Muscle layer of duodenum (tissue), 2 donors: Measurements from ENCODE around the gene IZUMO4.

ENCODE experiments used
- H3K27ac ChIP-seq: one replicate; pipeline ENCODE4 v1.7.0; 2013; ENCODE audit warnings: mild to moderate bottlenecking, low read length
- H3K27me3 ChIP-seq: one replicate; pipeline ENCODE4 v1.7.0; 2013; ENCODE audit warnings: low read depth, mild to moderate bottlenecking, control low read depth, low read length
- H3K36me3 ChIP-seq, 2 donors: one replicate each; pipeline ENCODE4 v1.7.0; 2013; ENCODE audit warnings: low read length in 2 of 2, control low read depth in 1 of 2, mild to moderate bottlenecking in 1 of 2; ENCODE audit not compliant: insufficient read depth in 2 of 2, control insufficient read depth in 1 of 2
- H3K4me1 ChIP-seq, 2 donors: one replicate each; pipeline ENCODE4 v1.7.0; 2013; ENCODE audit warnings: low read length in 2 of 2, mild to moderate bottlenecking in 2 of 2, control low read depth in 1 of 2, moderate library complexity in 1 of 2; ENCODE audit not compliant: insufficient read depth in 2 of 2, control insufficient read depth in 1 of 2
- H3K4me3 ChIP-seq, 2 donors: one replicate each; pipeline ENCODE4 v1.7.0; 2013; ENCODE audit warnings: low read length in 2 of 2, low read depth in 1 of 2, mild to moderate bottlenecking in 1 of 2
- H3K9me3 ChIP-seq, 2 donors: one replicate each; pipeline ENCODE4 v1.7.0; 2013; ENCODE audit warnings: low read length in 2 of 2, control low read depth in 1 of 2, mild to moderate bottlenecking in 1 of 2; ENCODE audit not compliant: control insufficient read depth in 1 of 2
- donor health status: healthy.

IZUMO4 gene, protein sequence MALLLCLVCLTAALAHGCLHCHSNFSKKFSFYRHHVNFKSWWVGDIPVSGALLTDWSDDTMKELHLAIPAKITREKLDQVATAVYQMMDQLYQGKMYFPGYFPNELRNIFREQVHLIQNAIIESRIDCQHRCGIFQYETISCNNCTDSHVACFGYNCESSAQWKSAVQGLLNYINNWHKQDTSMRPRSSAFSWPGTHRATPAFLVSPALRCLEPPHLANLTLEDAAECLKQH

DNA sequence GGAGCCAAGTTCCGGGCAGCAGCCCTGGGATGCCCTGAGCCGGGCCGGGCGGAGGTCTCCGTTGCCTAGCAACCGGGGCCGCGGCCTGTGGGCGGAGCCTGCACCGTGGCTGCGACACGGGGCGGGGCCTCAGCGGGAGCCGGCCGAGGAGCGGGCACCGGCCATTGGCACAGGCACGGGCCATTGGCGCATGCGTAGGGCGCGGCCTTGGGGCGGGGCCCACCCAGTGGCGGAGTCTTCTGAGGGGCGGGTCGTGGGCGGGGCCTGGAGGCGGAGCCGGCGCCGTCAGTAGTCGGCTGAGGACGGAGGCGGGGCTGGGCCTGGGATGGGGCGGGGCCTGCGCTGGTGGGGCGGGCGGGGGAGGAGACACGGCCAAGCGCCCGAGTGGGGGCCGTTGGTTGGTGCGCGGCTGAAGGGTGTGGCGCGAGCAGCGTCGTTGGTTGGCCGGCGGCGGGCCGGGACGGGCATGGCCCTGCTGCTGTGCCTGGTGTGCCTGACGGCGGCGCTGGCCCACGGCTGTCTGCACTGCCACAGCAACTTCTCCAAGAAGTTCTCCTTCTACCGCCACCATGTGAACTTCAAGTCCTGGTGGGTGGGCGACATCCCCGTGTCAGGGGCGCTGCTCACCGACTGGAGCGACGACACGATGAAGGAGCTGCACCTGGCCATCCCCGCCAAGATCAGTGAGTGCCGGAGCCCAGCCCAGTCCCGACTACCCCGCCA, at the start of gene IZUMO4:
Gene IZUMO4, plus strand, starts transcription at position 436 of the 723 bp plus-strand sequence. Its CDS starts 31 bp downstream, at position 467.
- H3K27ac ChIP-seq = peak within 1 kb of the TSS; percentile 65
- peaks cover 0 to 39% of the 10 kb centered on the region in 2 donors for H3K4me1 ChIP-seq
- no peaks in the 10 kb centered on the region for H3K9me3 ChIP-seq
- no peaks in the 10 kb centered on the region for H3K27me3 ChIP-seq
- H3K4me3 ChIP-seq = peak within 1 kb of the TSS; percentile 63 to 80
- peaks cover 9 to 22% of the 10 kb centered on the region in 2 donors for H3K36me3 ChIP-seq

DNA sequence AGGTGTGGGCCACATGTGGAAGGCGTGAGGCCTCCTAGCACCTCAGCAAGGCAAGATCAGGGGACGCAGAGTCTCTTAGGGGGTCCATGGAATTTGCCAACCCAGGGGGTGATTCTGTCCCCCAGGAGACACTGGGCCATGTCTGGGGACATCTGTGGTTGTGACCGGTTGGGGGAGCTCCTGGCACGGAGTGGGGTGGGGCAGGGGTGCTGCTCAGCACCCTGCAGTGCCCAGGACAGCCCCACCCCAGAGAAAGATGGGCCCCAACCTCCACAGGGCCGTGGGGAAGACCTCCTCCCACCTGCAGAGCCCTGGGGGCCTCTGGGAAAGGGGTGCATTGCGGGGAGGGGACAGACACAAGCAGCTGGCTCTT, 49.7 kb upstream of the IZUMO4 start:
- Histone ChIP-seq H3K4me1 (peaks cover 21 to 83% of the 10 kb centered on the region in 2 donors), H3K27ac (no peak overlapping the region), H3K27me3 (no peaks in the 10 kb centered on the region), H3K36me3 (peaks cover 3 to 38% of the 10 kb centered on the region in 2 donors), H3K4me3 (no peak overlapping the region), H3K9me3 (no peaks in the 10 kb centered on the region)

DNA sequence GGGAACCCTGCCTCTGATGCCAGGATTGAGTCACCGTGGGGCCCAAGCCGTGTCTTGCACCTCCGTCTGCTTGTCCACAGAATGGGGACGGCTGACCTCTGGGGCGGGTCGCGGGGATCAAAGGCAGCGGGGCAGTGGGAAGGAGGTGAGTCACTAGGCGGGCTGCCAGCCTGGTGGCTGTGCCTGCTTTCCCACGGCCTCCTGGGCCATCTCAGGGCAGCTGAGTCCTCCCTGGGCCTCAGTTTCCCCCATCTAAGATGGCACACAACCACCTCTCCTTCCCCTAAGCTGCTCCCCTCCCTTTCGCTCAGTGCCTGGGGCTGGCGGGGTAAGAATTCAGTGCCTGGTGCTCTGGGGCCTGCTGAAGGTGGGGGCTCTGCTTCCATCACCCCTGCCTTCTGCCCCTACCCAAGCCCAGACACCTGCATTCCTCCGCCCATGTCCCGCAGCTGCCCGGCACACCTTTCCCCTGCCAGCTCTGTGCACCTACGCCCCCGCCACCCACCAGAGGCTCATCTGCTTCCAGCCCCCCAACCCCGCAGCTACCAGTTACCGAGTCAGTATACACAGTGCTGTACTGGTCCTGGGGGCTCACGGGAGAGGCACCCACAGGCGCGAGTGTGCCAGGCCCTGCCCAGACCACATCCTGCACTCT, 49.1 kb upstream of the IZUMO4 start:
- Histone ChIP-seq H3K4me1 (peaks cover 21 to 82% of the 10 kb centered on the region in 2 donors), H3K27ac (no peak overlapping the region), H3K36me3 (peaks cover 3 to 37% of the 10 kb centered on the region in 2 donors)

DNA sequence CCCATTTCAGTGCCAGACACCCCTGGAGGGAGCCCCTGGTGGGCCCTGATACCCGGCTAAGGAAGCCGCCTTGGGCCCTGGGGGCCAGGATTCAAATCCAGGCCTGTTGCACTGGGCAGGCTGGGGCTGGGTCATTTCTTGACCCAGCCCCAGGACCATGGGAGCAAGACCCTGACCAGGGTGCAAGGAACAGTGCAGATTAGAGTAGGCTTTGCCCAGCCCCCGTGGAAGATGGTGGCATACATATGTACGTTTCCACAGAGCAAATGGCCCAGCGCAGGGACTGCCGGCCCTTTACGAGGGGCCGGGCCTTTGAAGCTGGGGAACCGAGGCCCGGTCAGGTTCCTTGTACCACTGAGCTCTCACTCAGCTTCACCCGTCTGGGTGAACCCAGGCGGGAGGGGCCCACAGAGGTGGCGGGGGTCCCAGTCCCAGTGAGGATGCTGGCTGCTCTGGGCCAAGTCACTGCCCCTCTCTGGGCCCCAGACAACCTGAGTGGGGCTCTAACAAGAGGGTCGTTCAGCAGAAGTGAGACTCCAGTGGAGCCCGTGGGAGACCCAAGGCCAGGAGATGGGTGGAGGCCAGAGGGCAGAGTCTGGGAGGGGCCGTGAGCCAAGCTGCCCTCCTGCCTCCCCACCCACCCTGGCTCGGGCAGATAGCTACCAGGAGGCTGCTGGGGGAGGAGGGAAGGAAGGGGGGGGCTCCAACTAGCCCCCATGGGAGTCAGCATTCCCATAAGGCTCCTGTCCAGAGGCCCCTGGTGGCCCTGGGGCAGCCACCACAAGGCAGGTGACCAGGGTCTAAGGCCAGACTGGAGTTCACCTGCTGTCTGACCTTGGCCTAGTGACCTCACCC, 48.4 kb upstream of the IZUMO4 start:
- Histone ChIP-seq H3K27me3 (no peaks in the 10 kb centered on the region), H3K4me1 (peaks cover 21 to 75% of the 10 kb centered on the region in 2 donors), H3K36me3 (peaks cover 3 to 29% of the 10 kb centered on the region in 2 donors), H3K9me3 (no peaks in the 10 kb centered on the region), H3K4me3 (peak overlapping the region; percentile 80 to 99), H3K27ac (no peak overlapping the region)

More for the DNA sequence above, 49.1 kb upstream of the IZUMO4 start:
- H3K27me3 ChIP-seq = no peaks in the 10 kb centered on the region
- H3K9me3 ChIP-seq = no peaks in the 10 kb centered on the region
- H3K4me3 ChIP-seq = peak overlapping the region in 1 of 2 donors; percentile 99

DNA sequence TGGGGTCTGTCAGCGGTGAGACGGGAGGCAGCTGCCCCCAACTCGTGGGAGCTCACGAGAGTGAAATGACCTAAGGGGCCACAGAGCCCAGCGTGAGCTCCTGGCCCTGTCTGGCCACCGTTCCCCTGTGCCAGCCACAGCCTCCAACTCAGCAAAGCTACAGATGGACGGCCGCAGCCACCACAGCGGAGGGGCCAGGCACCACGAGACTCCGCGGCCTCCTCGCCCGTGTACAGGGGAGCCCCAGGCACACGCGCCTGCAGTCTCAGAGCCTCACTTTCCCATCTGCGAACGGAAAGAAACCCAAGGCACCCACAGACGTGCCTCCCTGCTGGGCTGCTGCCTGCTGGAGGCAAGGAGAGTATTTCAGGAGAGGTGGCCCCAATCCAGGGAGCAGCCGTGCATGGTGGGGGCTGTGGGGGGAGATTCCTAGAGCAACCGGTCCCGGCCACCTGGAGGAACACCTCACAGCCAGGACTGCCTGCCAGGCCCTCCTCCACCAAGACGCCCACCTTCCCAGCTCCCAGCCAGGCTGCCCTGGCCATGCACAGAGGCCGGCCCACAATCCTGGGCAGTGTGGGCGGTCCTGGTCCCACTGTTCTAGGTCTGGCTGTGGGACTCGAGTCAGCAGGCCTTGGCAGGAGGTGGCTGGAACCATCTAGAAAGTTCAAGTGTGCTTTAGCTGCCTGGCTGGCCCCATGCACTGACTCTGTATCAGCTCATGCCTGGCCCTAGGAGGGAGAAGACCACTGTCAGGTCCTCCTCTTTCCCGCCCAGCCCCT, 47.6 kb upstream of the IZUMO4 start:
- H3K27me3 ChIP-seq = no peaks in the 10 kb centered on the region
- H3K4me1 ChIP-seq = peaks cover 21 to 68% of the 10 kb centered on the region in 2 donors
- peak overlapping the region; percentile 80 to 99 for H3K4me3 ChIP-seq
- no peaks in the 10 kb centered on the region for H3K9me3 ChIP-seq
- peaks cover 3 to 27% of the 10 kb centered on the region in 2 donors for H3K36me3 ChIP-seq
- H3K27ac ChIP-seq = peak overlapping the region; percentile 80

DNA sequence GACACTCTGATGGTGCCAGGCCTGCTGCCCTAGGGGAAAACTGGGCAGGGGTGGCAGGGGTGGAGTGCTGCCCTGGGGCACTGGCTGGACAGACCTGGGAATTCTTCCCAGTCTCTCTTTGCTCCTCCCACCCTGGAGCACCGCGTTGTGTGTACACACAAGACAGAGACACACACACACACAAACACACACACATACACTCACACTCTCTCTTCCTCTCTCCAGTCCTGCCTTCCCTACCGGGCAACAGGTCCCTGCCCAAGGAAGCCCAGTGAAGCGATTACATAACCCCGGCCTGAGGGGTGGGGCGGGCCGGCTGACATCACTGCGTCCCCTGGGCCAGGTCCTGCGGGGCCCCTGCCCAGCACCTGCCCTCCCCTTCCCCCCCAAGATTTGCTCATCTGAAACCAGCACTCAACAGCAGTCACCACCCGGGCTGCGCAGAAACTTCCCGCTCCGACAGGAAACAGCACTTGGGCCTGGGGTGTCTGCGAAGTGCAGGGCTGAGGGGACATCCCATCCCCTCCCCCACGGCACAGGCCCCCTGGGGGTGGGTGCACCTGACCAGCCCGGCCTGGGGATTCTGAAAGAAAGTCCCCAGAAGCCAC, 46.9 kb upstream of the IZUMO4 start:
- Histone ChIP-seq H3K4me1 (peaks cover 21 to 61% of the 10 kb centered on the region in 2 donors), H3K36me3 (peaks cover 3 to 23% of the 10 kb centered on the region in 2 donors), H3K27ac (peak overlapping the region; percentile 80), H3K27me3 (no peaks in the 10 kb centered on the region), H3K4me3 (peak overlapping the region; percentile 80 to 99), H3K9me3 (no peaks in the 10 kb centered on the region)

DNA sequence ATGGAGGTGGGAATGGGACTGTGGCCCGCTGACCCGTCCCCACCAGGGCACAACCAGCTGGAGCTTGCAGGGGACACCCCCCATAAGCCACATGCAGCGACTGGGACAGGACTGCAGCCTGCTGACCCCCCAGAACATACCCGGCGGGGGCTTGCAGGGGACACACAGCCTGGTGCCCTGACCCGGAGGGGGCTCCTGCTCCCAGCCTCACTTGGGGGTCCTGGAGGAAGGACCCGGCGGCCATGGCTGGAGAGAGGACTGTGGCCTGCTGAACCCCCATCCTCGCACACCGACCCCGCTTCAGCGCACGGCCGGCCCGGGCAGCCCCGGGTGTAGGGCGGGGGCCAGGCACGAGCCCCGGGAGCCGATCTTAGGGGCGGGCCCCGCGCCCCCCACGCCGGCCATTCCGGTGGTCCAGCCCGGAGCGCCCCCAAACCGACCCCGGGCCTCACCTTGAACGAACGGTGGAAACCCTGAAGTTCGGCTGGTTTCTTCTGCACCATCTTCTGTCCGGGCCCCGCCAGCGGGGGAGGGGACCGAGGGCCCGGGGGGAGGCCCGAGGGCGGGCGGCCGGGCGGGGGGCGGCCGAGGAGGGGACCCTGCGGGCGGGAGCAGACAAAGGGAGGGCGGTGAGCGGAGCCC, 46.2 kb upstream of the IZUMO4 start:
- H3K4me1 ChIP-seq = peaks cover 18 to 56% of the 10 kb centered on the region in 2 donors

DNA sequence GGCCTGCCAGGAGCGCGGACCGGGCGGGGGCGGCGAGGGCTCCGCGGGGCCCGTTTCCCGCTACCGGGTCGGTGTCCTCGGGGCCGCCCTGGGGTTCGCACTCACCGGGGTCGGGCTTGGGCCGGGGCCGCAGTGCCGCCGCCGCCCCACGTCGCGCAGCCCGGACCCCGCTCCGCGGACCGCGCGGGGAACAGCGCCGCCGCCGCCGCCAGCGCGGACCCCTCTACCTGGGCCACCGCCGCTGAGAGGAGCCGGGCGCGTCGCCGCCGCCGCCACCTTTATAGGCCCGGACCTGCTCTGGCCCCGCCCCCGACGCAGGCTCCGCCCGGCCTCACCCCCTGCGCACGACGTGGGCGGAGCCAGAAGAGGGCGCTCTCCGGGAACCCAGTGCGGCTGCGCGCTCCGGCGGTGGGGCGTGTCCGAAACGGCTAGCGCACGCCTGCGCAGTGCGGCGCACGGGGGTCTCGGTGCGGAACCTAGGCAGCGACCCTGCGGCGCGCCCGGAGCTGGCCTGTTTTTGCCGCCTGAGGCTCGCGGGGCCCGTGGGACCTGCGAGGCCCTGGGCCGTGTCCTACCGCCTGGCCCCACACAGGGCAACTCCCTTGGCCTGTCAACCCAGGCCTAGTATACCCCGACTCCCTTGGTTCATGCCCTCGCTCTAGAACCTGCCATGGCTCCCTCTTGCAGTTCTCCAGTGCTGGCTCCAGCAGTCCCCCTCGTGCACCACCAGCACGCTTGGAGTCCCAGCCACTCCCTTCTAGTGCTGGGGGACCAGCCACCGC, 45.5 kb upstream of the IZUMO4 start, which contains the start of gene MKNK2:
Gene MKNK2, minus strand, starts transcription at position 254 of the 782 bp plus-strand sequence. CDS start 393 bp downstream, outside the sequence.
- peaks cover 0 to 10% of the 10 kb centered on the region in 2 donors for H3K36me3 ChIP-seq
- H3K9me3 ChIP-seq = no peaks in the 10 kb centered on the region
- peaks cover 18 to 56% of the 10 kb centered on the region in 2 donors for H3K4me1 ChIP-seq
- no peaks in the 10 kb centered on the region for H3K27me3 ChIP-seq
- H3K27ac ChIP-seq = peak within 1 kb of the TSS; percentile 80
- peak within 1 kb of the TSS; percentile 80 to 99 for H3K4me3 ChIP-seq

More for the DNA sequence above, 46.2 kb upstream of the IZUMO4 start:
- Histone ChIP-seq H3K9me3 (no peaks in the 10 kb centered on the region), H3K27ac (peak overlapping the region; percentile 80), H3K36me3 (peaks cover 0 to 17% of the 10 kb centered on the region in 2 donors), H3K27me3 (no peaks in the 10 kb centered on the region), H3K4me3 (peak overlapping the region; percentile 80 to 99)
